Breast epithelium (tissue), 4 donors: ENCODE results near the gene ARL2. TPM values are rescaled to one million over a fixed set of nuclear protein-coding genes. Genes with fewer than 3 reads are reported as not detected.
"Not testable (repeated sequence)": the region's sequence is repeated elsewhere in the genome, so short reads cannot be mapped to it uniquely, and the experiment has no call there.

ENCODE experiments used
- DNase-seq, 2 donors: peaks; one replicate each; pipeline ENCODE4 v3.0.0-alpha.2; 2019; ENCODE audit warnings: low spot score in 2 of 2
- H3K27ac ChIP-seq, 2 donors: fragments of 200-600 bp; sonication (generic) in 1 of 2; one replicate each; pipeline ENCODE4 v1.5.1; 2016 to 2019; ENCODE audit warnings: mild to moderate bottlenecking in 1 of 2
- H3K27me3 ChIP-seq, 2 donors: fragments of 200-600 bp; sonication (generic) in 1 of 2; one replicate each; pipeline versions ENCODE4 v1.5.1 to v1.6.0; 2017 to 2019; ENCODE audit warnings: control low read depth in 1 of 2, mild to moderate bottlenecking in 1 of 2
- H3K36me3 ChIP-seq: fragments of 200-600 bp; one replicate; pipeline ENCODE4 v1.5.1; 2019
- H3K4me1 ChIP-seq, 2 donors: fragments of 200-600 bp; sonication (generic); one replicate each; pipeline ENCODE4 v1.5.1; 2016 to 2019; ENCODE audit warnings: control low read depth in 1 of 2
- H3K4me3 ChIP-seq, 3 donors: fragments of 200-600 bp; sonication (generic); 1 replicate in 2 of 3; 2 replicates in 1 of 3; pipeline ENCODE4 v1.5.1; 2016 to 2019; ENCODE audit warnings: mild to moderate bottlenecking in 3 of 3, moderate library complexity in 2 of 3
- H3K9me3 ChIP-seq, 2 donors: fragments of 200-600 bp; sonication (generic) in 1 of 2; one replicate each; pipeline ENCODE4 v1.5.1; 2016 to 2019; ENCODE audit warnings: control low read depth in 1 of 2
- POLR2A ChIP-seq: fragments of 450-650 bp; IDR thresholded peaks from one replicate; pipeline ENCODE4 v1.6.1; 2016; ENCODE audit warnings: antibody characterized with exemption, mild to moderate bottlenecking, moderate library complexity
- POLR2AphosphoS5 ChIP-seq, 3 donors: sonication (generic); formaldehyde crosslinking; IDR thresholded peaks; one replicate each; pipeline ENCODE4 v1.6.1; 2017; ENCODE audit warnings: antibody characterized with exemption in 3 of 3
- intact Hi-C: fragments of 100-400 bp; cut with DNase I; formaldehyde crosslinking; loops from one replicate; pipeline ENCODE4 v1.15.1; 2023; ENCODE audit warnings: low total_unique reads
- total RNA-seq, 3 donors: library from RNA; depleted of rRNA; stranded (reverse); fragments of >200 nt; gene quantifications; one replicate each; pipeline ENCODE4 v1.1.0, GENCODE V29; 2016
- TF ChIP-seq, protein P1 (sequence below), 3 donors: fragments of 450-650 bp; IDR thresholded peaks; one replicate each; pipeline ENCODE4 v1.5.1; 2016 to 2017; ENCODE audit warnings: antibody characterized with exemption in 3 of 3, mild to moderate bottlenecking in 3 of 3, moderate library complexity in 3 of 3

Gene ARL2
- total RNA-seq, 3 donors from 2014 or later, result 99.8 to 193 (median 154) TPM

DNA sequence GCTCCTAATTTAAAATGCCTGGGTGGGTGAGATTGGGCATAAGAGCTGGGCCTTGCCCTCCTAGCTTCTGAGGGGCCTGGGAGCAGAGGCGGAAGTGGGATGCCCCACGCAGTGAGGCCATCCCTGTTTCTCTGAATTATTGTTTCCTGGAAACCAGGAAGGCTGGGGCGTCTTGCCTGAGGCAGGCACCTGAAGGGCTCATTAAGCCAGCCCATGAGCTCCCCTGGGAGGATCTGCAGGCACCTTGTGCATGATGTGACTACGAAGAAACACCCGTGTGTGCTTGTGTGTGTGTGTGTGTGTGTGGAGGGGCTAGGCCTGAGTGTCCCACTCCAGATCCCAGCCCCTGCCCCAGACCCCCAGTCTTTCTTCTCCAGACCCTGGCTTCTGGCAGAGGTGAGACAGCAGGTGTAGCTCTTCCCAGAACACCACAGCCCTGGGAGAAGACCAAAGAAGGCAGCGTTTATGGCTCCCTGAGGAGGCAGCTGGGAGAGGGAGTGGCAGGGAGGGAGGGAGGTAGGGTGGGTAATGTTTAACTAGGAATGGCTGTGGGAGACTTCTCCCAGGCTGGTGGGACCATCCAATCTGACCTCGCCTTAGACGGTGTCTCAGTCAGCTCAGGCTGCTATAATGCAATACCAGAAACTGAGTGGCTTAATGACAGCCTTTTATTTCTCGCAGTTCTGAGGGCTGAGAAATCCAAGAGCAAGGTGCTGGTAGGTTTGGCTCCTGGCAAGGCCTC, 15.1 kb upstream of the ARL2 start:
- Histone ChIP-seq H3K27ac (no peak overlapping the region), H3K36me3 (no peaks in the 10 kb centered on the region), H3K27me3 (no peaks in the 10 kb centered on the region), H3K9me3 (no peaks in the 10 kb centered on the region), H3K4me3 (no peak overlapping the region), H3K4me1 (no peaks in the 10 kb centered on the region)
- no peak for DNase-seq
- TF ChIP-seq POLR2A (no peak), POLR2AphosphoS5 (IDR thresholded peaks at IDR 0.05) (no peak)
- TF ChIP-seq, protein P1, sequence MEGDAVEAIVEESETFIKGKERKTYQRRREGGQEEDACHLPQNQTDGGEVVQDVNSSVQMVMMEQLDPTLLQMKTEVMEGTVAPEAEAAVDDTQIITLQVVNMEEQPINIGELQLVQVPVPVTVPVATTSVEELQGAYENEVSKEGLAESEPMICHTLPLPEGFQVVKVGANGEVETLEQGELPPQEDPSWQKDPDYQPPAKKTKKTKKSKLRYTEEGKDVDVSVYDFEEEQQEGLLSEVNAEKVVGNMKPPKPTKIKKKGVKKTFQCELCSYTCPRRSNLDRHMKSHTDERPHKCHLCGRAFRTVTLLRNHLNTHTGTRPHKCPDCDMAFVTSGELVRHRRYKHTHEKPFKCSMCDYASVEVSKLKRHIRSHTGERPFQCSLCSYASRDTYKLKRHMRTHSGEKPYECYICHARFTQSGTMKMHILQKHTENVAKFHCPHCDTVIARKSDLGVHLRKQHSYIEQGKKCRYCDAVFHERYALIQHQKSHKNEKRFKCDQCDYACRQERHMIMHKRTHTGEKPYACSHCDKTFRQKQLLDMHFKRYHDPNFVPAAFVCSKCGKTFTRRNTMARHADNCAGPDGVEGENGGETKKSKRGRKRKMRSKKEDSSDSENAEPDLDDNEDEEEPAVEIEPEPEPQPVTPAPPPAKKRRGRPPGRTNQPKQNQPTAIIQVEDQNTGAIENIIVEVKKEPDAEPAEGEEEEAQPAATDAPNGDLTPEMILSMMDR (IDR thresholded peaks at IDR 0.05), result no peak
- intact Hi-C loops, result loop anchor here (10.0 kb wide), 1 partner anchor 54 kb away; no protein-coding TSS in a partner anchor

GRCh38 chr11:64999478-64999877, 14.5 kb upstream of the ARL2 start:
- H3K27me3 ChIP-seq, result no peaks in the 10 kb centered on the region
- H3K9me3 ChIP-seq, result no peaks in the 10 kb centered on the region
- intact Hi-C loops, result loop anchor here (10.0 kb wide), 1 partner anchor 55 kb away; no protein-coding TSS in a partner anchor
- H3K36me3 ChIP-seq, result no peaks in the 10 kb centered on the region
- H3K4me1 ChIP-seq, result no peaks in the 10 kb centered on the region
- no peak overlapping the region for H3K27ac ChIP-seq
- no peak for DNase-seq
- H3K4me3 ChIP-seq, result no peak overlapping the region
- TF ChIP-seq POLR2AphosphoS5 (IDR thresholded peaks at IDR 0.05) (no peak), POLR2A (no peak)
- TF ChIP-seq, protein P1 (IDR thresholded peaks at IDR 0.05), result no peak

GRCh38 chr11:65002706-65003105, 11.3 kb upstream of the ARL2 start:
- TF ChIP-seq, protein P1 (IDR thresholded peaks at IDR 0.05), result no peak
- TF ChIP-seq POLR2A (no peak), POLR2AphosphoS5 (IDR thresholded peaks at IDR 0.05) (no peak)
- no peak for DNase-seq
- H3K9me3 ChIP-seq, result no peaks in the 10 kb centered on the region
- no peaks in the 10 kb centered on the region for H3K4me1 ChIP-seq
- no peaks in the 10 kb centered on the region for H3K27me3 ChIP-seq
- intact Hi-C loops, result no loop called here
- no peak overlapping the region for H3K4me3 ChIP-seq
- no peak overlapping the region for H3K27ac ChIP-seq
- no peaks in the 10 kb centered on the region for H3K36me3 ChIP-seq

DNA sequence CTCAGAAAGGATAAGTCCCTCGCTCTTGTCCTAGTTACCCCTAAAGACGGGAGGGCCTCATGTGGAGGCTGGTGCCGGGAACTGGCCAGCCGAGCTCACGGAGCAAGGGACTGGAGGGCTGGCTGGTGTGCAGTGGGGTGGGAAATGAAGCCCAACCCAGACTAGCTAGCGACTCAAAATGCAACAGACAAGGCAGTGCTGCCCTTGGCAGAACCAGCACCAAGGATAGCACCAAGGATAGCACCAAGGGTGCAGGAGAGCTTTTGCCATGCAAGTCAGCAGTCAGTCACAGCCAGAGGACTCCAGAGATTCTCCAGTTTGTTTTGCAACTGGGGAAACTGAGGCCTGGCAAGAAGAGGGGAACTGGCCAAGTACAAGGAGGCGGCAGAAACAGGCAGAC, 10.7 kb upstream of the ARL2 start:
- Histone ChIP-seq H3K27me3 (no peaks in the 10 kb centered on the region), H3K4me1 (no peaks in the 10 kb centered on the region), H3K36me3 (no peaks in the 10 kb centered on the region), H3K27ac (no peak overlapping the region), H3K4me3 (no peak overlapping the region), H3K9me3 (no peaks in the 10 kb centered on the region)
- DNase-seq, result no peak
- TF ChIP-seq POLR2AphosphoS5 (IDR thresholded peaks at IDR 0.05), result no peak
- TF ChIP-seq, protein P1 (IDR thresholded peaks at IDR 0.05), result no peak
- TF ChIP-seq POLR2A, result no peak
- intact Hi-C loops, result no loop called here

DNA sequence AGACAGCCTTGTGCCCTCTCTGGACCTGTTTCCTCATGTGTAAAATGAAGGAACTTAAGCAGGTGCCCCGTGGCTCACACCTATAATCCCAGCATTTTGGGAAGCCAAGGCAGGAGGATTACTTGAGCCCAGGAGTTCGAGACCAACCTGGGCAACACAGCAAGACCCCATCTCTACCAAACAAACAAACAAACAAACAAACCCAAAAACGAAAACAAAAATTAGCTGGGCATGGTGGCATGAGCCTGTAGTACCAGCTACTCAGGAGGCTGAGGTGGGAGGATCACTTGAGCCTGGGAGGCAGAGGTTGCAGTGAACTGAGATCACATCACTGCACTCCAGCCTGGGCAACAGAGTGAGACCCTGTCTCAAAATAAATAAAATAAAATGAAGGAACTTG, 10.0 kb upstream of the ARL2 start:
- intact Hi-C loops, H3K36me3 ChIP-seq, H3K27me3 ChIP-seq, H3K4me1 ChIP-seq, DNase-seq, H3K4me3 ChIP-seq, H3K9me3 ChIP-seq, H3K27ac ChIP-seq: not testable (repeated sequence)
